ENCODE data around the gene DSTN. TPM values are rescaled to one million over a fixed set of nuclear protein-coding genes. Genes with fewer than 3 reads are reported as not detected.

Gene DSTN
- total and polyA plus RNA-seq, 2 experiments from 2014 or later, result 162 to 459 TPM

GRCh38 chr20:17617868-17618672 is 48.2 kb downstream of the DSTN start:
- Histone ChIP-seq H3K27ac (ENCODE audit: low read depth) (0 out of 2 replicates have a peak overlapping the region, but pooled peaks have one; percentile 26), H2AFZ (no peak overlapping the region), H3K4me3 (no peak overlapping the region), H4K20me1 (replicated peaks; ENCODE audit: insufficient read depth) (no peaks in the 10 kb centered on the region), H3K4me1 (ENCODE audit: insufficient read depth) (no peaks in the 10 kb centered on the region), H3F3A (replicated peaks; ENCODE audit: low read depth) (no peaks in the 10 kb centered on the region), H3K36me3 (ENCODE audit: insufficient read depth) (0 out of 2 replicates have a peak, but pooled peaks cover 8% of the 10 kb centered on the region), H3K4me2 (no peak overlapping the region), H3K27me3 (ENCODE audit: insufficient read depth) (no peaks in the 10 kb centered on the region), H3K79me2 (replicated peaks; ENCODE audit: insufficient read depth) (no peaks in the 10 kb centered on the region), H3K9me2 (ENCODE audit: insufficient read depth) (no peaks in the 10 kb centered on the region)
- Mint-ChIP-seq H3K27ac (no peak overlapping the region; the same call in 1 of the 2 replicates), H3K9me3 (no peaks in the 10 kb centered on the region), H3K4me1 (no peaks in the 10 kb centered on the region), H3K36me3 (ENCODE audit: low read depth) (peaks cover 53% of the 10 kb centered on the region), H3K4me3 (no peak overlapping the region), H3K27me3 (ENCODE audit: insufficient read depth, low read depth, poor library complexity) (peaks cover 5% of the 10 kb centered on the region)
- TF ChIP-seq ZNF462 (CRISPR knock-in tag; IDR thresholded peaks at IDR 0.05), result no peak
- TF ChIP-seq CREB1 (CRISPR knock-in tag; IDR thresholded peaks at IDR 0.05; ENCODE audit: low read depth), result no peak
- no peak for TF ChIP-seq CTCF (conservative IDR thresholded peaks at IDR 0.05; ENCODE audit: low read depth in 2 of 2)
- no peak for TF ChIP-seq ETS1 (IDR thresholded peaks at IDR 0.05)
- no peak for TF ChIP-seq NANOG (IDR thresholded peaks at IDR 0.05; ENCODE audit: borderline replicate concordance)
- no peak for TF ChIP-seq REST (IDR thresholded peaks at IDR 0.05; ENCODE audit: unreplicated experiment)
- no peak for TF ChIP-seq ZNF114 (CRISPR knock-in tag; IDR thresholded peaks at IDR 0.05)
- no peak for TF ChIP-seq JUNB (IDR thresholded peaks at IDR 0.05; ENCODE audit: unreplicated experiment)
- no peak for TF ChIP-seq ZNF331 (CRISPR knock-in tag; IDR thresholded peaks at IDR 0.05; ENCODE audit: low read depth)
- no peak for TF ChIP-seq STAT1 (IDR thresholded peaks at IDR 0.05; ENCODE audit: unreplicated experiment)
- TF ChIP-seq EZH2phosphoT487 (IDR thresholded peaks at IDR 0.05; ENCODE audit: unreplicated experiment), result no peak
- no peak for TF ChIP-seq POLR2AphosphoS5 (IDR thresholded peaks at IDR 0.05; ENCODE audit: low read depth)
- no peak for TF ChIP-seq EZH2 (IDR thresholded peaks at IDR 0.05; ENCODE audit: low read depth, unreplicated experiment)
- ATAC-seq, result peak; percentile 23
- DNase-seq (ENCODE audit: low spot score), result no peak

Data from GM23338 (cell line).